Fibroblast of lung (primary cell): ENCODE measurements around the gene PPP1R16B. TPM values are rescaled to one million over a fixed set of nuclear protein-coding genes. Genes with fewer than 3 reads are reported as not detected.
A peak's percentile ranks its signal among the peaks of the same experiment; 100 is the strongest.

ENCODE experiments used
- DNase-seq, 2 donors: peaks; one replicate each; pipeline versions ENCODE4 v3.0.0 to v3.0.0-alpha.2; 2010; ENCODE audit warnings: low read depth in 2 of 2
- H2AFZ ChIP-seq: 2 replicates; pipeline ENCODE4 v1.5.1; 2012; ENCODE audit warnings: low read length, control low read depth, inconsistent platforms
- H3K27ac ChIP-seq: 2 replicates; pipeline ENCODE4 v1.5.1; 2011; ENCODE audit warnings: low read length, control low read depth; ENCODE audit not compliant: insufficient read depth
- H3K27me3 ChIP-seq: 2 replicates; pipeline ENCODE4 v1.5.1; 2011; ENCODE audit warnings: mild to moderate bottlenecking, low read length; ENCODE audit not compliant: control insufficient read depth, insufficient read depth
- H3K36me3 ChIP-seq: 2 replicates; pipeline ENCODE4 v1.5.1; 2011; ENCODE audit warnings: low read length; ENCODE audit not compliant: control insufficient read depth, insufficient read depth
- H3K4me1 ChIP-seq: 2 replicates; pipeline ENCODE4 v1.5.1; 2011; ENCODE audit warnings: low read length; ENCODE audit not compliant: control insufficient read depth, insufficient read depth; ENCODE audit errors: extremely low read depth
- H3K4me2 ChIP-seq: 2 replicates; pipeline ENCODE4 v1.5.1; 2011; ENCODE audit warnings: low read length, control low read depth; ENCODE audit not compliant: insufficient read depth; ENCODE audit errors: extremely low read depth
- H3K4me3 ChIP-seq, 4 experiments: fragments of 200-600 bp in 1 of 4; sonication (generic) in 1 of 4; replicated peaks in 1 of 4; 2 replicates each; pipeline ENCODE4 v1.5.1; 2011 to 2016; ENCODE audit warnings: low read length in 4 of 4, low read depth in 3 of 4, mild to moderate bottlenecking in 3 of 4, control low read depth in 2 of 4, inconsistent platforms in 1 of 4, mixed read lengths in 1 of 4; ENCODE audit not compliant: insufficient read depth in 1 of 4; ENCODE audit errors: control extremely low read depth in 1 of 4
- H3K79me2 ChIP-seq: 2 replicates; pipeline ENCODE4 v1.5.1; 2012; ENCODE audit warnings: mild to moderate bottlenecking, low read length, inconsistent platforms; ENCODE audit not compliant: control insufficient read depth, insufficient read depth
- H3K9ac ChIP-seq: 2 replicates; pipeline ENCODE4 v1.5.1; 2011; ENCODE audit warnings: mild to moderate bottlenecking, low read length, control low read depth; ENCODE audit not compliant: insufficient read depth
- H3K9me3 ChIP-seq: 2 replicates; pipeline ENCODE4 v1.5.1; 2012; ENCODE audit warnings: low read depth, low read length; ENCODE audit not compliant: control insufficient read depth, insufficient read depth
- H4K20me1 ChIP-seq: 2 replicates; pipeline ENCODE4 v1.5.1; 2011; ENCODE audit warnings: low read length; ENCODE audit not compliant: control insufficient read depth, insufficient read depth; ENCODE audit errors: extremely low read depth
- CTCF ChIP-seq, 2 donors: IDR thresholded peaks in 1 of 2; conservative IDR thresholded peaks in 1 of 2; 1 replicate in 1 of 2; 2 replicates in 1 of 2; pipeline ENCODE4 v1.5.1; 2011 to 2012; ENCODE audit warnings: low read length in 2 of 2, control low read depth in 1 of 2, inconsistent platforms in 1 of 2, low read depth in 1 of 2, mild to moderate bottlenecking in 1 of 2
- EZH2 ChIP-seq: IDR thresholded peaks from 2 replicates; pipeline ENCODE4 v1.5.1; 2012; ENCODE audit warnings: low read length, control low read depth, mild to moderate bottlenecking; ENCODE audit errors: missing control alignments
- polyA plus RNA-seq, 2 donors: library from polyadenylated mRNA; depleted of rRNA in 1 of 2; stranded (reverse) in 1 of 2; unstranded in 1 of 2; fragments of >200 nt; gene quantifications; 2 replicates each; pipeline ENCODE4 v1.2.1, GENCODE V29; 2011 to 2012; ENCODE audit warnings: missing spikeins in 1 of 2
- total RNA-seq: library from RNA; depleted of rRNA; stranded (reverse); fragments of >200 nt; gene quantifications from 2 replicates; pipeline ENCODE4 v1.2.1, GENCODE V29; 2014

The PPP1R16B gene
- total and polyA plus RNA-seq, 2 donors (not counting 1 experiment from before 2014, with no cell fraction given), result under 0.01 TPM; not detected in 1

DNA sequence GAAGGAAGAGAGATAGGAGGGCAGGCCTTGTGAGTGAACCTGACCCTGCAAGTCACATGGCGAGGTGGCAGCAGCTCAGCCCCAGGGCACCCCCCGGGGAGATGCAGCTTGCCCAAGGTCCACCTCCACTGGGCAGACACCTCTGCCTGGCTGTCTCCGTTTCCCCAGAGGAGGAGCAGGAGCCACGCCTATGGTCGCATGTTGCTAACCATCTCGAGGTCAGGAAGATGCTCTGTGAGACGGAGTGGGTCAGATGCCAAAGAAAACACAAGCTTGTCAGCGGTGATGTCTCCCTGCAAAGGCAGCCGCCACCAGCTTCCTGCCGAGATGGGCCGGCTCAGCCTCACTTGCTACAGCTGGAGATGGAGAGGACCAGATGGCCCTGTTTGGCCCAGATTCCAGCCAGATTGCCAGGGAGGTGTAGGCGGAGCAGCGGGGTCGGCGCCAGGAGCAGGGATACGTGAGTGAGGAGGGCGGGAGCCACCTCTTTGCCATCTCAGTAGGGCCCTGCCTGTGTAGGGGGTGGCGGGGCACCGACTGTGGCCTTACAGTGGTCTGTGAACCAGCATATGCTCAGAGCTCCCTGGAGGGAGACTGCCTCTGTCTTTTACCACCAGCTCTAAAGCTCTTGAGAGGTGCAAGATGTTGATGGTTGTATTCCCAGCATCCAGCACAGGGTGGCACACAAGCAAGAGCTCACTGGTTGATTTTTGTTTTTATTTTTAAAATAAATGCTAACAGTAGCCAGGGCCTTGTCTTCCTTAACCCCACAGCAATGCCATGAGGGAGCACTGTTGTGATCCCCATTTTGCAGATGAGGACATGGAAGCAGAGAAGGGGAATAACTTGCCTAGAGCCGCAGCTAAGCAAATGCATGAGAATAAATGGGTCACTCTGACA, 77.8 kb downstream of the PPP1R16B start:
- Histone ChIP-seq H3K27me3 (peaks cover 2% of the 10 kb centered on the region), H3K36me3 (no peaks in the 10 kb centered on the region), H2AFZ (no peak overlapping the region), H3K4me2 (no peak overlapping the region), H4K20me1 (no peaks in the 10 kb centered on the region), H3K4me3 (no peak overlapping the region), H3K4me1 (no peaks in the 10 kb centered on the region), H3K79me2 (no peaks in the 10 kb centered on the region), H3K27ac (no peak overlapping the region), H3K9me3 (no peaks in the 10 kb centered on the region), H3K9ac (no peak overlapping the region)
- no peak for TF ChIP-seq CTCF (conservative IDR thresholded peaks at IDR 0.05 in 1 of 2, IDR thresholded peaks at IDR 0.05 in 1 of 2; ENCODE audit: low read depth in 1 of 2, low read length in 2 of 2)
- TF ChIP-seq EZH2, result no peak
- peak in 1 of 2 donors; percentile 1 for DNase-seq

GRCh38 chr20:38883981-38884733, 78.7 kb downstream of the PPP1R16B start:
- no peaks in the 10 kb centered on the region for H4K20me1 ChIP-seq
- H3K9me3 ChIP-seq, result no peaks in the 10 kb centered on the region
- H3K27me3 ChIP-seq, result peaks cover 2% of the 10 kb centered on the region
- no peak overlapping the region for H3K27ac ChIP-seq
- TF ChIP-seq CTCF (conservative IDR thresholded peaks at IDR 0.05 in 1 of 2, IDR thresholded peaks at IDR 0.05 in 1 of 2; ENCODE audit: low read depth in 1 of 2, low read length in 2 of 2) (no peak), EZH2 (no peak)
- no peak for DNase-seq
- no peak overlapping the region for H3K9ac ChIP-seq
- H3K79me2 ChIP-seq, result no peaks in the 10 kb centered on the region
- no peaks in the 10 kb centered on the region for H3K4me1 ChIP-seq
- H3K36me3 ChIP-seq, result no peaks in the 10 kb centered on the region
- no peak overlapping the region for H3K4me2 ChIP-seq
- no peak overlapping the region for H2AFZ ChIP-seq
- no peak overlapping the region for H3K4me3 ChIP-seq

GRCh38 chr20:38885357-38885756, 79.9 kb downstream of the PPP1R16B start:
- TF ChIP-seq EZH2, result no peak
- no peak for TF ChIP-seq CTCF (conservative IDR thresholded peaks at IDR 0.05 in 1 of 2, IDR thresholded peaks at IDR 0.05 in 1 of 2; ENCODE audit: low read depth in 1 of 2, low read length in 2 of 2)
- Histone ChIP-seq H3K4me1 (no peaks in the 10 kb centered on the region), H2AFZ (no peak overlapping the region), H3K27ac (no peak overlapping the region), H3K27me3 (peaks cover 2% of the 10 kb centered on the region), H3K9me3 (no peaks in the 10 kb centered on the region), H3K9ac (no peak overlapping the region), H3K4me3 (no peak overlapping the region), H4K20me1 (no peaks in the 10 kb centered on the region), H3K36me3 (no peaks in the 10 kb centered on the region), H3K4me2 (no peak overlapping the region), H3K79me2 (no peaks in the 10 kb centered on the region)
- DNase-seq, result no peak
